ENCODE data around the gene TOP2A.
A peak's percentile ranks its signal among the peaks of the same experiment; 100 is the strongest.
"Not testable (repeated sequence)": the region's sequence is repeated elsewhere in the genome, so short reads cannot be mapped to it uniquely, and the experiment has no call there.

TOP2A gene

DNA sequence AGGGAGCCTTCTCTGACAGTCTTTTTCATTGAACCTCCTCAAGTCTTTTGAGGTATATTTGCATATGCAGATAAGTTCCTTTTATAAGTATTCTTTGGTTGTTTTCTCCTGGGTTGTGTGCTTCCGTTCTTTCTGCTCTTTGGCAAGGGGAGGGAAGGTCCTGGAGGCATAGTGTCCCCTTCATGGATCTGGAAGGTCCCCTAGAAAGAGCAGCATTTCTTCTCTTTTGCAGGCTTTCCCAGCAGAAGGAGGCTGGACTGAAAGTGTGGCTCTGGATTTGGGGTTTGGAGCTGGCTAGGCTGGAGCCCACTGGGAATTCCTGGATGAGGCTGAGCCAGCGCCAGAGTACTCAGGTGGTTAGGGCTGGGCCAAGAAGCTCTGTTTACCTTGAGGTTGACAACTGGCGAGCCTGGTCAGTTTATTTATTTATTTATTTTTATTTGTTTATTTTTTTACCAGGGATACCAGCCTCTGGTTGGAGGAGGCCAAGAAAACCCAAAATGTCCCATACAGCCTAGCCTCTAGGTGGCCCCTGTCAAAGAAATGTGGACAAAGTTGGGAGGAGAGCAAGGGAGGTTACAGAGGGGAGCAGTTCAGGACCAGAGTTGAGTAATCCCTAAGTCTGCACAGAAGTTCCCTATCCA, 5.4 kb upstream of the TOP2A start:
- H3K4me1 Mint-ChIP-seq (ENCODE audit: low read depth) = peaks cover 39% of the 10 kb centered on the region
- no peak overlapping the region for H3K27ac Mint-ChIP-seq
- H3K36me3 Mint-ChIP-seq (ENCODE audit: low read depth) = no peaks in the 10 kb centered on the region
- H3K4me3 Mint-ChIP-seq = no peak overlapping the region
- no peaks in the 10 kb centered on the region for H3K27me3 Mint-ChIP-seq
- no peaks in the 10 kb centered on the region for H3K9me3 Mint-ChIP-seq

DNA sequence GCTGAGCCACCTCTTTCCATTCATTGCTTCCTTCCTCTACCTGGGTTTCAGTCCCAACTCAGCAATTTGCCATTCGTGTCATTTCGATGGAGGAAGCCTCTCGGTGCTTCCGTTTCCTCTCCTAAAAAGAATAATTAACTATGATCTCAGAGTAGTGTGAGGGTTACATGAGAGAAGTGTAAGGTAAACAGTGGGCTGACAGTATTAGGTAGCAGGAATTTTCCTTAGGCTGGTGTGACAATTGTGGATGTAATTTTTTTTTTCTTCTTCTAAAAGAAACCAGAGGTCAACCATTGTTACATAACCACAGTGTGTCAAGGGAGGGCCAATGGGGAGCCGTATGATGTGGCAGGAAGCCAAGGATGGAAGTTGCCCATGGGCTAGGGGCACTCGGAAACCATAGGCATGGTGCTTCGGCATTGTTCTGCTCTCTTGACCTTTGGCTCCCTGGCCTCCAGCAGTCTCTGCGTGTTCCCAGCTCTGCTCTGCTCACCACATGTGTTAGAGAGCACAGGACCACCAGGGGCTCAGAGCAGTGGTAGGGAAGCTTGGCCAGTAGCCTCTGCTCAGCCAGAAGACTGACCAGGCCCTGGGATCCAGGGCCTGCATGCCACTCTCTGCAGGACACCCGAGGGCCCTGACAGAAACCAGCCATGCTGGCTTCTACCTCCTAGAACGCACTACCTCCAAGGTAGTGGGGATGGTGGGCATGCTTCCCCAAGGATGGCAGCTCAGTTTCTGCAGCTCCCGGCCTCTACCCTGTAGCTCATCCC, 2.0 kb upstream of the TOP2A start:
- H3K4me1 Mint-ChIP-seq (ENCODE audit: low read depth) = peaks cover 32% of the 10 kb centered on the region
- H3K4me3 Mint-ChIP-seq = peak overlapping the region; percentile 30
- H3K36me3 Mint-ChIP-seq (ENCODE audit: low read depth) = peaks cover 19% of the 10 kb centered on the region
- H3K27me3 Mint-ChIP-seq = no peaks in the 10 kb centered on the region
- H3K9me3 Mint-ChIP-seq = no peaks in the 10 kb centered on the region
- H3K27ac Mint-ChIP-seq = peak overlapping the region; percentile 54

DNA sequence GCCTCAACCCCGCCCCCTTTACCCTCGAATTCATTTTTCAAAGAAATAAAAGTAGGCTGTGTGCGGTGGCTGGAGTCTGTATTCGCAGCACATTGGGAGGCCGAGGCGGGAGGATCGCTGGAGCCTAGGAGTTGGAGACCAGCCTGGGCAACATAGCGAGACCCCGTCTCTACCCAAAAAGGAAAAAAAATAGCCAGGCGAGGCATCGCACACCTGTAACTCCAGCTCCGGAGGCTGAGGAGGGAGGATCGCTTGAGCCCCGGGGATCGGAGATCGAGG, 671 bp upstream of the TOP2A start:
- Mint-ChIP-seq H3K36me3 (ENCODE audit: low read depth) (peaks cover 21% of the 10 kb centered on the region), H3K4me1 (ENCODE audit: low read depth) (peaks cover 32% of the 10 kb centered on the region), H3K27me3 (no peaks in the 10 kb centered on the region)

DNA sequence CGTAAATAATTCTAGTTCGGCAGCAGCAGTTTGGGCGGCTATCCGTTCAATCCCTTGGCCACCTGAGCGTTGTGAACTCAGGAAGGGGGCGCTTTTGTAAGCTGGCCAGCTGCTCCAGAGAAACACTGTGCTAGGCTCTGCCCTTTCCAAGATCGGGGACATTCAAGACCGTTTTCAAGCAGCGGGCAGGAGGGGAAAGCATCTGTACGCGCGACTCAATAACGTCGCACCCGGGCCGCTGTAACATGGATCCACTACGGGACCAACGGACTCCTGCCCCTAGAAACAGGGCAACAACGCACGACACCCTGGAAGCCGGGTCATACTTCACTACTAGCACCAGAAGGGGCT, 463 bp downstream of the TOP2A start:
- Mint-ChIP-seq H3K27ac (peak overlapping the region; percentile 90), H3K9me3 (no peaks in the 10 kb centered on the region)

More for the DNA sequence above, 671 bp upstream of the TOP2A start:
- Mint-ChIP-seq H3K4me3 (peak overlapping the region; percentile 98), H3K9me3 (no peaks in the 10 kb centered on the region), H3K27ac (peak overlapping the region; percentile 90)

DNA sequence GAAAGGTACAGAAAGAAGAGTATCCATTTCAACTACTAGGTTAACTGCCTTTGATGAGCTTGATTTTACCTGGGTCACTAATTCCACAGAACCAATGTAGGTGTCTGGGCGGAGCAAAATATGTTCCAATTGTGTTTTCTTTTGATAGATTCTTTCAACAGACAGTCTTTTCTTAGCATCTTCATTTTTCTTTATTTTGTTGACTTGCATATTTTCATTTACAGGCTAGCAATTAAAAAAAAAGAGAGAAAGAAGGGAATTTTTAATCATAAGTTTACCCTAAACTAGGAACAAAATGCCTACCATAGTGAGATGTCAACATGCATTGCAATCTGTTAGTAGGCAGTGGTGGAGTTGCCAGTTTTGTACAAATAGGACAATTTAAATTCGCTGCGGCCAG, 1.0 kb downstream of the TOP2A start:
- Mint-ChIP-seq H3K36me3 (ENCODE audit: low read depth) (peaks cover 38% of the 10 kb centered on the region), H3K27me3 (no peaks in the 10 kb centered on the region), H3K4me1 (ENCODE audit: low read depth) (peaks cover 32% of the 10 kb centered on the region), H3K9me3 (no peaks in the 10 kb centered on the region), H3K4me3 (peak overlapping the region; percentile 98), H3K27ac (peak overlapping the region; percentile 45)

More for the DNA sequence above, 463 bp downstream of the TOP2A start:
- Mint-ChIP-seq H3K36me3 (ENCODE audit: low read depth) (peaks cover 32% of the 10 kb centered on the region), H3K4me3 (peak overlapping the region; percentile 98), H3K4me1 (ENCODE audit: low read depth) (peaks cover 32% of the 10 kb centered on the region), H3K27me3 (no peaks in the 10 kb centered on the region)

DNA sequence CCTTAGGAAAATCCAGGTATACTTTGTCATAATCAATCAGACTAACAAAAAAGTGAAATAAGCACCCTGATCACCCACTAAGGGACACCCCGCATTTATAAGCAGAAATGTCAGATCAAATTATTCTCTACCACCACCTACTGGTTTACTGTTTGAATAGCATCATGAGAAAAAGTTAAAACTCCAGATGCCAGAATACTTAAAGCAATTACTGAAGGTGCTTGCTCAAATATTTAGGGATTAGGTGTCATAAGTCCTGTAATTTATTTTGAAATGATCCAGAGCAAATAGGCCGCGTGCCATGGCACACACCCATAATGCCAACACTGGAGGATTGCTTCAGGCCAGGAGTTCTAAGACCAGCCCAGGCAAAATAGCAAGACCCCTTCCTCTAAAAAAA, 2.3 kb downstream of the TOP2A start:
- Mint-ChIP-seq H3K4me3 (peak overlapping the region; percentile 43), H3K9me3 (no peaks in the 10 kb centered on the region)

DNA sequence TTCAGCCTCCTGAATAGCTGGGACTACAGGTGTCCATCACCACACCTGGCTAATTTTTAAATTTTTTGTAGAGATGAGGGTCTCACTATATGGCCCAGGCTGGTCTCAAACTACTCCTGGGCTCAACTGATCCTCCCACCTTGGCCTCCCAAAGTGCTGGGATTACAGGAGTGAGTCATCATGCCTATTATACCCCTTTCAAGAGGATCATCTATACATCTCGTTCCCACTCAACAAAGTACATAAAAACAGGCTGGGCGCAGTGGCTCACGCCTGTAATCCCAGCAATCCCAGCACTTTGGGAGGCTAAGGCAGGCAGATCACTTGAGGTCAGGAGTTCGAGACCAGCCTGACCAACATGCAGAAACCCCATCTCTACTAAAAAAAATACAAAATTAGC, 3.4 kb downstream of the TOP2A start:
- H3K27me3 Mint-ChIP-seq, H3K9me3 Mint-ChIP-seq, H3K27ac Mint-ChIP-seq, H3K4me3 Mint-ChIP-seq: not testable (repeated sequence)
- H3K4me1 Mint-ChIP-seq (ENCODE audit: low read depth) = peaks cover 27% of the 10 kb centered on the region
- H3K36me3 Mint-ChIP-seq (ENCODE audit: low read depth) = peaks cover 57% of the 10 kb centered on the region

More for the DNA sequence above, 2.3 kb downstream of the TOP2A start:
- H3K27ac Mint-ChIP-seq = no peak overlapping the region
- H3K27me3 Mint-ChIP-seq = no peaks in the 10 kb centered on the region
- H3K4me1 Mint-ChIP-seq (ENCODE audit: low read depth) = peaks cover 32% of the 10 kb centered on the region
- peaks cover 50% of the 10 kb centered on the region for H3K36me3 Mint-ChIP-seq (ENCODE audit: low read depth)

DNA sequence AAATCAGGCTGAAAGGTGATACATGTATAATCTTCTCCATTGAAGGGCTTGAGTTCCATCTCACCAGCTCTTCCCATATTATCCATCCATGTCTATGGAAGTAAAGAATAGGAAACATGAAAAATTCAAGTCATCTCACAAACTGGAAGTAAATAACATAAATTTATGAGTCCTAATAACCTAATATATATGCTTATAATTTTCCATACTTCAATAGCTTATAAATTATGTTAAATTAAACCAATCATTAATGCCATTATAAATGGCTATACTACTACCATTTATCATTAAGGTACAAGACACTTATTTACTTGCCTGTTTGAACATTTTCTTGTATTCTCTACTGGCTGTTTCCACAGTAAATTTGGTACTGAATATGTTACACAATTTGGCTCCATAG, 4.8 kb downstream of the TOP2A start:
- peak overlapping the region; percentile 15 for H3K4me3 Mint-ChIP-seq
- H3K27ac Mint-ChIP-seq = no peak overlapping the region
- peaks cover 62% of the 10 kb centered on the region for H3K36me3 Mint-ChIP-seq (ENCODE audit: low read depth)
- no peaks in the 10 kb centered on the region for H3K27me3 Mint-ChIP-seq
- H3K9me3 Mint-ChIP-seq = no peaks in the 10 kb centered on the region
- H3K4me1 Mint-ChIP-seq (ENCODE audit: low read depth) = peaks cover 18% of the 10 kb centered on the region

DNA sequence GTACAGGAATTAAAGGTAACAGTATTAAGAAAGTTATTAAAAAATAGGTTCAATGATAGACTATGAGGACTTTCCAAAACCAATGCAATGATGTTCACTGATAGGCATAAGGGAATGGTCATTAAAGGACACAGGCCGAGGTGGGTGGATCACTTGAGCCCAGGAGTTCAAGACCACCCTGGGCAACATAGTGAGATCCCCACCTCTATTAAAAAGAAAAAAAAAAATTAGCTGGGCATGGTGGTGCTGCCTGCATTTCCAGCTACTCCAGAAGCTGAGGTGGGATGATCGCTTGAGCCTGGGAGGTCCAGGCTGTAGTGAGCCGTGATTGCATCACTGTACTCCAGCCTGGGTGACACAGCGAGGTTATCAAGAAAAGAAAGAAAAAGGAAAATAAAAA, 5.9 kb downstream of the TOP2A start:
- H3K4me1 Mint-ChIP-seq (ENCODE audit: low read depth) = peaks cover 13% of the 10 kb centered on the region
- no peak overlapping the region for H3K27ac Mint-ChIP-seq
- no peaks in the 10 kb centered on the region for H3K27me3 Mint-ChIP-seq
- H3K9me3 Mint-ChIP-seq = no peaks in the 10 kb centered on the region
- peaks cover 68% of the 10 kb centered on the region for H3K36me3 Mint-ChIP-seq (ENCODE audit: low read depth)
- H3K4me3 Mint-ChIP-seq = no peak overlapping the region

DNA sequence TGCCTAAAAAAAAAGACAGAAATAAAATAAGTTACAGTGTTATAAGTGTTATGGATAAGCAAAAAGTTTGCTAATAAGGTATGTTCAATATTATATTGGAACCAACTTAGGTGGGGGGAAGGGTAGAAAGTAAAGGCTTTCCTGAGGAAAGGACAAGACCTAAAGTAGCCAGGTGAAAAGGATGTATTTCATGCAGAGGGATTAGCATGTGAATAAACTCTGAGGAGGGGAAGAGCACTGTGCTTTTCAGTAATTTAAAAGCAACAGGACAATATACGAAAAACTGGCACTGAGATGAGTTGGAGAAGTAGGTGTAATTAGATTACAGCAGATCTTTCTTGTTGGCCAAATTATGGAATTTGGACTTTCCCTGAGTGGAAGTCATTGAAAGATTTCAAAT, 7.6 kb downstream of the TOP2A start:
- H3K27me3 Mint-ChIP-seq = no peaks in the 10 kb centered on the region
- H3K36me3 Mint-ChIP-seq (ENCODE audit: low read depth) = peaks cover 61% of the 10 kb centered on the region
- H3K4me1 Mint-ChIP-seq (ENCODE audit: low read depth) = no peaks in the 10 kb centered on the region
- no peaks in the 10 kb centered on the region for H3K9me3 Mint-ChIP-seq
- H3K4me3 Mint-ChIP-seq = no peak overlapping the region
- no peak overlapping the region for H3K27ac Mint-ChIP-seq

DNA sequence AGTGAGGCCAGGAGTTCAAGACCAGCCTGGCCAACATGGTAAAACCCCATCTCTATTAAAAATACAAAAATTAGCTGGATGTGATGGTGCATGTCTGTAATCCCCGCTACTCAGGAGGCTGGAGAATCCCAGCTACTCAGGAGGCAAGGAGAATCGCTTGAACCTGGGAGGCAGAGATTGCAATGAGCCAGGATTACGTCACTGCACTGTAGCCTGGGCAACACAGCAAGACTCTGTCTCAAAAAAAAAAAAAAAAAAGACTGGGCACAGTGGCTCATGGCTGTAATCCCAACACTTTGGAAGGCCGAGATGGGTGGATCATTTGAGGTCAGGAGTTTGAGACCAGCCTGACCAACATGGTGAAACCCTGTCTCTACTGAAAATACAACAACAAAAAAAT, 8.2 kb downstream of the TOP2A start:
- H3K4me1 Mint-ChIP-seq (ENCODE audit: low read depth); H3K9me3 Mint-ChIP-seq; H3K27me3 Mint-ChIP-seq; H3K4me3 Mint-ChIP-seq; H3K27ac Mint-ChIP-seq: not testable (repeated sequence)
- H3K36me3 Mint-ChIP-seq (ENCODE audit: low read depth) = peaks cover 65% of the 10 kb centered on the region

DNA sequence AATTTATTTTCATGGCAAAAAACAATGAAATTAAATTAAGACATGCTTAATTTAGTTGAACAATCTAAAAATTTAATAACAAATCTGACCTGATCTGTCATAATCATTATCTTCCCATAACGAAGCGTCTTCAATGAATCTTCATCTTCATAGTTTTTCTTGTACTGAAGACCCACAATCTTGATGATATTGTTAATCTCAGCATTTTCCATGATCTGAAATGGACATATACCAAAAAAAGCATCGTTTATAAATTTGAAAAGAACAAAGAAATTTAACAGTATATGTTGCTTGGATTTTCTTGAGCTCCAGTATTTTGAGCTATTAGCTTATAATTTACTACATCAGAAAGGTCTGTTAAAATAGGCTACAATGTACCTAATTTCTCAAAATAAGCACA, 10.2 kb downstream of the TOP2A start:
- Mint-ChIP-seq H3K27me3 (no peaks in the 10 kb centered on the region), H3K36me3 (ENCODE audit: low read depth) (peaks cover 74% of the 10 kb centered on the region), H3K9me3 (no peaks in the 10 kb centered on the region), H3K4me3 (no peak overlapping the region), H3K27ac (no peak overlapping the region), H3K4me1 (ENCODE audit: low read depth) (peaks cover 7% of the 10 kb centered on the region)

DNA sequence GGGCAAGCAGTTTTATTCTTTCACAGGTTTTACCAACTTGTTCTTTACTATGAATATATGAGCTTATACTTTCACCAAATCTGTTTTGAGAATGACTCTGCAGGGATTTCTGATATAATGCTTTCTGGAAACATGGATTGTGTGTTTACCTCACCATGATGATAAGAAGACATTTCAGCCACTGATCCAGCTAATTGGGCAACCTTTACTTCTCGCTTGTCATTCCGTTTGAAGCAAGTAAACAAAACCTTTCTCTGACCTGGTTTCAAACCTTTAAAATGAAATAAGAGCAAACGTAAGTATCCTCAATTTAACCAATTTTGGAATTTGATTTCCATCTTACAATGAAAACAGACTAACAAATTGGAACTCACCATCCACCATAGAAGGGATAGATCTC, 13.7 kb downstream of the TOP2A start:
- Mint-ChIP-seq H3K9me3 (no peaks in the 10 kb centered on the region), H3K4me1 (ENCODE audit: low read depth) (peaks cover 7% of the 10 kb centered on the region), H3K36me3 (ENCODE audit: low read depth) (peaks cover 82% of the 10 kb centered on the region), H3K4me3 (no peak overlapping the region), H3K27ac (no peak overlapping the region), H3K27me3 (no peaks in the 10 kb centered on the region)

DNA sequence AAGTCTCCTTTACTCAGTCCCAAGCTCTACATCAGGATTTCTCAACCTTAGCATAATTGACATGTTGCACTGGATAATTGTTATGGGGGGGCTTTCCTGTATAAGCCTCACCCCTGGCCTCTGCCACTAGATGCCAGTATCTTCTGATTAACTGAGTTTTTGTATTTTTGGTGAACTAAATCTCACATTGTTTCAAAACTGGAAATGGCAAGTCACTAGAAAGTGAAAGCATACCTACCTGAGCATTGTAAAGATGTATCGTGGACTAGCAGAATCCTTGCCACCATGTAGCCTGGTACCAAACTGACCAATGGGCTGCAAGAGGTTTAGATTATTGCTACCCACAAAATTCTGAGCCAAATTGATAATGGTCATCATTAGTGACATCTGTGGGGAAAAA, 15.0 kb downstream of the TOP2A start:
- Mint-ChIP-seq H3K9me3 (no peaks in the 10 kb centered on the region), H3K27me3 (no peaks in the 10 kb centered on the region), H3K36me3 (ENCODE audit: low read depth) (peaks cover 86% of the 10 kb centered on the region), H3K4me1 (ENCODE audit: low read depth) (peaks cover 7% of the 10 kb centered on the region), H3K4me3 (no peak overlapping the region), H3K27ac (no peak overlapping the region)

DNA sequence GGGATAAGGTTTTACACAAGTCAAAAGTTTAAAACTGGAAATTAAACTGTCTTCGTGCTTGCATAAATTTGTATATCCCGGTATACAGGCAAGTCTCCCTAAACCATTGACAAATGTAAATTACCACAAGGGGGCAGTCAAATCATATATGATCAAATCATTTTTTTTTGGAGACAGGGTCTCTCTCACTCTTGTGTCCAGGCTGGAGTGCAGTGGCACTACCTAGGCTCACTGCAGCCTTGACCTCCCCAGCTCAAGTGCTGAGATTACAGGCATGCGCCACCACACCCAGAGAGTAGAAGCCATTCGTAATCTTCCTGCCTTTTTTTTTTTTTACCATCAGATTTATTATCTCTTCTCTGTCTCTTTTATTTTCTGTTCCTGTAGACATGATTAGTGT, 18.5 kb downstream of the TOP2A start:
- peaks cover 85% of the 10 kb centered on the region for H3K36me3 Mint-ChIP-seq (ENCODE audit: low read depth)

DNA sequence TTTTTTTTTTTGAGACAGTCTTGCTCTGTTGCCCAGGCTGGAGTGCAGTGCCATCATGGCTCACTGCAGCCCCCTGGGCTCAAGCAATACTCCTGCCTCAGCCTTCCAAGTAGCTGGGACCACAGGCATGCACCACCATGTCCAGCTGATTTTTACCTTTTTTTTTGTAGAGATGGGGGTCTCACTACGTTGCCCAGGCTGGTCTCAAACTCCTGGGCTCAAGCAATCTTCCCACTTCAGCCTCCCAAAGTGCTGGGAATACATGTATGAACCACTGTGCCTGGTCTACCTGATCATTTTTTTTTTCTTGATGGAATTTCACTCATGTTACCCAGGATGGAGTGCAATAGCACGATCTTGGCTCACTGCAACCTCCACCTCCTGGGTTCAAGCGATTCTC, 31.1 kb downstream of the TOP2A start:
- H3K4me1 Mint-ChIP-seq (ENCODE audit: low read depth); H3K9me3 Mint-ChIP-seq; H3K4me3 Mint-ChIP-seq; H3K27me3 Mint-ChIP-seq; H3K27ac Mint-ChIP-seq: not testable (repeated sequence)
- H3K36me3 Mint-ChIP-seq (ENCODE audit: low read depth) = peaks cover 37% of the 10 kb centered on the region

More for the DNA sequence above, 18.5 kb downstream of the TOP2A start:
- Mint-ChIP-seq H3K4me3 (no peak overlapping the region), H3K27ac (no peak overlapping the region), H3K4me1 (ENCODE audit: low read depth) (peaks cover 6% of the 10 kb centered on the region), H3K27me3 (no peaks in the 10 kb centered on the region), H3K9me3 (no peaks in the 10 kb centered on the region)
